Measurements from ENCODE around the gene HOXB5.

HOXB5 gene

DNA sequence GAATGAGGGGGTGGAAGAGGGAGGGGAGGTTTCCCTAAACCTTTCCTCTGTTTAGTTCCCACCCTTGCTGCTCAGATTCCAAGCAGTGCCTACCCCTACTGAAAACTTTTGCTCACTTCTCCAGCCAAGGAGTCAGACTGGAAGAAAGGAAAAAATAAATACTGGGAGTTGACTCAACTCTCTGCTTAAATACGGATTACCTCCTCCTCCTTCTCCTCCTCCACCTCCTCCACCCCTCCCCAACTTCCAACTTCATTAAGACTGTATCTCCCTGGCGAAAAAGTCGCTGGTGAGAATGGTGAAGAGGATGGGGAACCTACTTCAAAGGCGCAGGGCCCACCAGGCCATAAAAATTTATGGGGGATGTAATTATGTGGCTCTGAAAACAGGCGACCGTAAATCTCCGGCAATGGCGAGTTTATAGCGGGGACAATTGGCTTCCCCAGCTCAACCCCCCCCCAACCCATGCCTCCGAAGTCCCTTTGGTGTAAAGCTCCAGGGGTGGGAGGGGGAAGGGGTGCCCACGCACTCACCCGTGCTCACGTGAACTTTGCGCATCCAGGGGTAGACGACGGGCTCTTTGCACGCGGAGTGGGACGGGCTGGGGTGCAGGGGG is 16.1 kb downstream of the HOXB5 start:
- TF ChIP-seq, protein P1, sequence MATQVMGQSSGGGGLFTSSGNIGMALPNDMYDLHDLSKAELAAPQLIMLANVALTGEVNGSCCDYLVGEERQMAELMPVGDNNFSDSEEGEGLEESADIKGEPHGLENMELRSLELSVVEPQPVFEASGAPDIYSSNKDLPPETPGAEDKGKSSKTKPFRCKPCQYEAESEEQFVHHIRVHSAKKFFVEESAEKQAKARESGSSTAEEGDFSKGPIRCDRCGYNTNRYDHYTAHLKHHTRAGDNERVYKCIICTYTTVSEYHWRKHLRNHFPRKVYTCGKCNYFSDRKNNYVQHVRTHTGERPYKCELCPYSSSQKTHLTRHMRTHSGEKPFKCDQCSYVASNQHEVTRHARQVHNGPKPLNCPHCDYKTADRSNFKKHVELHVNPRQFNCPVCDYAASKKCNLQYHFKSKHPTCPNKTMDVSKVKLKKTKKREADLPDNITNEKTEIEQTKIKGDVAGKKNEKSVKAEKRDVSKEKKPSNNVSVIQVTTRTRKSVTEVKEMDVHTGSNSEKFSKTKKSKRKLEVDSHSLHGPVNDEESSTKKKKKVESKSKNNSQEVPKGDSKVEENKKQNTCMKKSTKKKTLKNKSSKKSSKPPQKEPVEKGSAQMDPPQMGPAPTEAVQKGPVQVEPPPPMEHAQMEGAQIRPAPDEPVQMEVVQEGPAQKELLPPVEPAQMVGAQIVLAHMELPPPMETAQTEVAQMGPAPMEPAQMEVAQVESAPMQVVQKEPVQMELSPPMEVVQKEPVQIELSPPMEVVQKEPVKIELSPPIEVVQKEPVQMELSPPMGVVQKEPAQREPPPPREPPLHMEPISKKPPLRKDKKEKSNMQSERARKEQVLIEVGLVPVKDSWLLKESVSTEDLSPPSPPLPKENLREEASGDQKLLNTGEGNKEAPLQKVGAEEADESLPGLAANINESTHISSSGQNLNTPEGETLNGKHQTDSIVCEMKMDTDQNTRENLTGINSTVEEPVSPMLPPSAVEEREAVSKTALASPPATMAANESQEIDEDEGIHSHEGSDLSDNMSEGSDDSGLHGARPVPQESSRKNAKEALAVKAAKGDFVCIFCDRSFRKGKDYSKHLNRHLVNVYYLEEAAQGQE (IDR thresholded peaks at IDR 0.05; ENCODE audit: insufficient read depth in 1 of 2, low read depth in 2 of 2, low read length in 2 of 2) = no peak

DNA sequence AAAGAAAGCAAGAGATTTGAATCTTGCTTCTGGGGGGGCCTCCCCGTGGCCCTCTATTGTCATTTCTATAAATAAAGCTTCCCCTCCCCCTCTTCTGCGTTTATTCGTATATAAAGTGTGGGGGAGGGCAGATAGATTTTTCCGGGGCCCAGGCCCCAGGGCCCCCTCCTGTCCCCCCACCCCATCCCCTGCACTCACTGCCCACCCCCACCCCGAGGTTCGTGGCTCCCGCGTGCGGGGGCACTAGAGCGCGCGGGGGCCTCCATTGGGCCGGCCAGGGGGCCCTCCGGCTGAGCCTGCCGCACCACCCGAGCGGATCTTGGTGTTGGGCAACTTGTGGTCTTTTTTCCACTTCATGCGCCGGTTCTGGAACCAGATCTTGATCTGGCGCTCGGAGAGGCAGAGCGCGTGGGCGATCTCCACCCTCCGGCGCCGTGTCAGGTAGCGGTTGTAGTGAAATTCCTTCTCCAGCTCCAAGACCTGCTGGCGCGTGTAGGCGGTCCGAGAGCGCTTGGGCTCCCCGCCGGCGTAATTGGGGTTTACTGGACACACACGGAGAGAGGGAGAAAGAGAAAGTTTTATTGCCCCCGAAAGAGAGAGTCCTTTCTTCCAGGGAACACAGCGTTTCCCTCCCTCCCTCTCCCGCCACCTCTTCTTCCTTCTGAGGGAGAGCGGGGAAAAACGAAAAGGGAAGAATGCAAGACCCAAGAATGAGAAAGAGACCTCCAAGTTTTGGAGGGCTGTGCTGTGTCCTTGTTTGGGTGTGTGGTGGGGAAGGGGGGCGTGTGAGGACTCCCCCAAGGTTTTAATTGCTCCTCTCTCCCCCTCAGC is 16.9 kb downstream of the HOXB5 start:
- TF ChIP-seq TAF1 (IDR thresholded peaks at IDR 0.05; ENCODE audit: borderline replicate concordance, insufficient read depth, low read length) = no peak
- TF ChIP-seq, protein P1 (IDR thresholded peaks at IDR 0.05; ENCODE audit: insufficient read depth in 1 of 2, low read depth in 2 of 2, low read length in 2 of 2) = no peak
- no peak for TF ChIP-seq SIN3A (IDR thresholded peaks at IDR 0.05; ENCODE audit: borderline replicate concordance, insufficient read depth, low read length)
- no peak for TF ChIP-seq FOXP2 (optimal IDR thresholded peaks at IDR 0.05; ENCODE audit: borderline replicate concordance, extremely low read depth, extremely low read length, insufficient read depth)
- no peak for TF ChIP-seq POLR2AphosphoS5 (IDR thresholded peaks at IDR 0.05; ENCODE audit: low read depth, low read length)

DNA sequence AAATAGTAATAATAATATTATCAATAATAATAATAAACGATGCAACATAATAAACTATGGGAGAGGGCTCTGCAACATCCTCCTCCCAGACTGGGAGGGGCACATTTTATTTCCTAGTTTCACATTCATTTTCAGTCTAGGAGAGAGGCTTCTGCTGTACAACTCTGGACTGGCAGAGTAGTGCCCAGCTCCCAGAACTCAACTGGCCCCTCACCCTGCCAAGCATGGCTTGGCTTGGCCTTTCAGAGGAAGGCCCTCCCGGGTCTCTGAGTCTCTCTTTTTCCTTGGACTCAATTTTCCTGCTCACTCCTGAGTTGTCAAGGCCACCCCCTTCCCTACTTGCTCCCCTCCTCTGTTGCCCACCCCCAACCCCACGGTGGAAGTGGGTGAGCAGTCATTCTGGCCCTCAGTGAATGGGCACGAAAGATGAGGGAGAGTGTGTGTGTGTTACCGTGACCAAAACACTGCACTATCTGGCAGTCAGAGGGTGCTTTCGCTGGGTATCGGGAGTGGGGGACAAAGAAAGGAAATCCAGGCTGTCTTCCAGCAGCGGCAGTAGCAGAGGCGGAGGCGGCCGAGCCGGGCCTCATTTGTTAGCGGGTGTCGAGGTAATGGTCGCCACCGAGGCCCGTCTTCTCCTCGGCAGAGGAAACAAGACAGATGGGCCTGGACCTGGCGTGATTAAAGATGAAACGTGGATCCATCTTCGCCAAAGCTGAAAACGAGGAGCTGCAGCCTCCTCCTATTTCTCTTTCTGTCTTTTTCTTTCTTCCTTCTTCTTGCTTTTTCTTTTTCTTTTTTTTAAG is 17.7 kb downstream of the HOXB5 start:
- TF ChIP-seq FOXP2 (optimal IDR thresholded peaks at IDR 0.05; ENCODE audit: borderline replicate concordance, extremely low read depth, extremely low read length, insufficient read depth) = no peak
- TF ChIP-seq SIN3A (IDR thresholded peaks at IDR 0.05; ENCODE audit: borderline replicate concordance, insufficient read depth, low read length) = no peak
- TF ChIP-seq POLR2AphosphoS5 (IDR thresholded peaks at IDR 0.05; ENCODE audit: low read depth, low read length) = no peak
- TF ChIP-seq, protein P1 (IDR thresholded peaks at IDR 0.05; ENCODE audit: insufficient read depth in 1 of 2, low read depth in 2 of 2, low read length in 2 of 2) = no peak
- TF ChIP-seq TAF1 (IDR thresholded peaks at IDR 0.05; ENCODE audit: borderline replicate concordance, insufficient read depth, low read length) = no peak

DNA sequence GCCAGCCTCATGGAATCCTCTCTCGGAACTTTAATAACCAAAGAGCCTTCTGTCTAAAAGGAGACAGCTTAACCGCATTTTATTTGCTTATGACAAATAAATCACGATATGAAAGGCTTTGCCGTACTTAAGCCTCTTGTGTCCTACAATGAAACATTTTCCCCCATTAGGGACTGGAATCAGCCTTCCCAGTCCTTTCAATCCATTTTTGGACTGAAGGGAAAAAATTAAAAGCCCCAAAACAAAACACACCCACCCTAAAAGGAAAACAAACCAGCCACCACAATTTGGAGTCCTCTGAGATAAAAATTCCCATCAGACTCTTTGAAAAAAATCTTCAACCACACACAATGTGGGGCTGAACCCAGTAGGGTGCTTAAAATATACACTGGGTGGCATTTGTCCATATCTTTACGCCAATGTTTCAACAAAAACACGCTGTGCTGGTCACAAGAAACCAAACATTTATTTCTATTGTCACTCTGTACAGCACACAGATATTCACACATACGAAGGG is 18.5 kb downstream of the HOXB5 start:
- no peak for TF ChIP-seq TAF1 (IDR thresholded peaks at IDR 0.05; ENCODE audit: borderline replicate concordance, insufficient read depth, low read length)
- no peak for TF ChIP-seq SIN3A (IDR thresholded peaks at IDR 0.05; ENCODE audit: borderline replicate concordance, insufficient read depth, low read length)
- TF ChIP-seq POLR2AphosphoS5 (IDR thresholded peaks at IDR 0.05; ENCODE audit: low read depth, low read length) = no peak
- no peak for TF ChIP-seq FOXP2 (optimal IDR thresholded peaks at IDR 0.05; ENCODE audit: borderline replicate concordance, extremely low read depth, extremely low read length, insufficient read depth)
- TF ChIP-seq, protein P1 (IDR thresholded peaks at IDR 0.05; ENCODE audit: insufficient read depth in 1 of 2, low read depth in 2 of 2, low read length in 2 of 2) = no peak

All from PFSK-1 (cell line).